Epithelial cell of prostate (primary cell): ENCODE measurements around the gene DSN1.

ENCODE experiments used
- DNase-seq: peaks from one replicate; pipeline ENCODE4 v3.0.0-alpha.2; 2011; ENCODE audit warnings: low read depth, low spot score
- H3K27ac ChIP-seq: fragments of 450-650 bp; 2 replicates; pipeline ENCODE4 v1.5.1; 2017; ENCODE audit warnings: mild to moderate bottlenecking

Gene DSN1

GRCh38 chr20:36796117-36796516 lies 22.6 kb upstream of the DSN1 start:
- no peak overlapping the region for H3K27ac ChIP-seq
- DNase-seq, result no peak

GRCh38 chr20:36795691-36796090 lies 22.1 kb upstream of the DSN1 start:
- H3K27ac ChIP-seq, result no peak overlapping the region
- no peak for DNase-seq

GRCh38 chr20:36794116-36794474 lies 20.5 kb upstream of the DSN1 start:
- no peak for DNase-seq
- no peak overlapping the region for H3K27ac ChIP-seq

- no peak for DNase-seq
- no peak overlapping the region for H3K27ac ChIP-seq
Measured at GRCh38 chr20:36793294-36794115, 19.9 kb upstream of the DSN1 start.

GRCh38 chr20:36792422-36792821 lies 18.9 kb upstream of the DSN1 start:
- H3K27ac ChIP-seq, result no peak overlapping the region
- DNase-seq, result no peak

- H3K27ac ChIP-seq, result no peak overlapping the region
Measured at GRCh38 chr20:36791862-36792261, 18.3 kb upstream of the DSN1 start.

GRCh38 chr20:36786663-36787062 lies 13.1 kb upstream of the DSN1 start:
- no peak for DNase-seq
- no peak overlapping the region for H3K27ac ChIP-seq

More at GRCh38 chr20:36791862-36792261, 18.3 kb upstream of the DSN1 start:
- DNase-seq, result no peak

GRCh38 chr20:36786246-36786645 lies 12.7 kb upstream of the DSN1 start:
- H3K27ac ChIP-seq, result no peak overlapping the region
- no peak for DNase-seq

- no peak overlapping the region for H3K27ac ChIP-seq
- no peak for DNase-seq
Measured at GRCh38 chr20:36785308-36785707, 11.7 kb upstream of the DSN1 start.

GRCh38 chr20:36784900-36785299 lies 11.3 kb upstream of the DSN1 start:
- H3K27ac ChIP-seq, result no peak overlapping the region
- no peak for DNase-seq

- no peak overlapping the region for H3K27ac ChIP-seq
- DNase-seq, result no peak
Measured at GRCh38 chr20:36784116-36784515, 10.6 kb upstream of the DSN1 start.

- DNase-seq, result no peak
- no peak overlapping the region for H3K27ac ChIP-seq
Measured at GRCh38 chr20:36779656-36780025, 6.1 kb upstream of the DSN1 start.

- H3K27ac ChIP-seq, result no peak overlapping the region
- no peak for DNase-seq
Measured at GRCh38 chr20:36778831-36779655, 5.5 kb upstream of the DSN1 start.

- no peak overlapping the region for H3K27ac ChIP-seq
- DNase-seq, result no peak
Measured at GRCh38 chr20:36777576-36777975, 4.0 kb upstream of the DSN1 start.

GRCh38 chr20:36777167-36777566 lies 3.6 kb upstream of the DSN1 start:
- H3K27ac ChIP-seq, result no peak overlapping the region
- DNase-seq, result no peak

GRCh38 chr20:36775826-36776225 lies 2.3 kb upstream of the DSN1 start:
- DNase-seq, result no peak
- H3K27ac ChIP-seq, result no peak overlapping the region

- H3K27ac ChIP-seq, result no peak overlapping the region
- DNase-seq, result no peak
Measured at GRCh38 chr20:36775196-36775595, 1.6 kb upstream of the DSN1 start.

- no peak for DNase-seq
- peak overlapping the region; percentile 62 for H3K27ac ChIP-seq
Measured at GRCh38 chr20:36773107-36773596, 411 bp downstream of the DSN1 start.

- H3K27ac ChIP-seq, result no peak overlapping the region
- no peak for DNase-seq
Measured at GRCh38 chr20:36770680-36771079, 2.9 kb downstream of the DSN1 start.

GRCh38 chr20:36768768-36769430 lies 4.7 kb downstream of the DSN1 start:
- no peak overlapping the region for H3K27ac ChIP-seq

GRCh38 chr20:36761125-36761524 lies 12.4 kb downstream of the DSN1 start:
- DNase-seq, result no peak

More at GRCh38 chr20:36768768-36769430, 4.7 kb downstream of the DSN1 start:
- DNase-seq, result no peak

More at GRCh38 chr20:36761125-36761524, 12.4 kb downstream of the DSN1 start:
- no peak overlapping the region for H3K27ac ChIP-seq
